GM20431 (cell line): ENCODE results near the gene BATF.

Experiments
- in situ Hi-C: fragments of 300-500 bp; cut with MseI, MboI; formaldehyde crosslinking; loops from one replicate; pipeline ENCODE4 v1.15.0; 2020; ENCODE audit warnings: low sequenced_read_pairs; ENCODE audit not compliant: unreplicated experiment

Gene BATF

DNA sequence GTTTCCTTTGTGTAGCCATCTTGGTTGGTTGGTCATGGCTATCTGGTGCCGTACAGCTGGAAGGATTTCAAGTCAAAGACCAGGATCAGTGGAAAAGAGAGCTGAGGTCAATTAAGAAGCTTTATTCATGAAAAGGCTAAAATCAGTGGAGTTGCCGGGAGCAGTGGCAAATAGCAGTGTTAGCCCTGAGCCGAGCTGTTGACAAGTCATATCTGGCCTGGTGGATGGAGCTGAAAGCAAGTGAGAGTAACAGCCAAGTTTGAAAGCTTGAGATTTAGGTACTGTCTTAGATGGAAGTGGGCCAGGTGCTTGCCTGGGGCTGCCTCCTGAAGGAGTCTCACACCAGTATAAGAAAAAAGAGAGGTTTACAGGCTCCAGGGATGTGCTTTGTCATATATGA is 9.0 kb downstream of the BATF start:
- in situ Hi-C loops, result no loop called here

DNA sequence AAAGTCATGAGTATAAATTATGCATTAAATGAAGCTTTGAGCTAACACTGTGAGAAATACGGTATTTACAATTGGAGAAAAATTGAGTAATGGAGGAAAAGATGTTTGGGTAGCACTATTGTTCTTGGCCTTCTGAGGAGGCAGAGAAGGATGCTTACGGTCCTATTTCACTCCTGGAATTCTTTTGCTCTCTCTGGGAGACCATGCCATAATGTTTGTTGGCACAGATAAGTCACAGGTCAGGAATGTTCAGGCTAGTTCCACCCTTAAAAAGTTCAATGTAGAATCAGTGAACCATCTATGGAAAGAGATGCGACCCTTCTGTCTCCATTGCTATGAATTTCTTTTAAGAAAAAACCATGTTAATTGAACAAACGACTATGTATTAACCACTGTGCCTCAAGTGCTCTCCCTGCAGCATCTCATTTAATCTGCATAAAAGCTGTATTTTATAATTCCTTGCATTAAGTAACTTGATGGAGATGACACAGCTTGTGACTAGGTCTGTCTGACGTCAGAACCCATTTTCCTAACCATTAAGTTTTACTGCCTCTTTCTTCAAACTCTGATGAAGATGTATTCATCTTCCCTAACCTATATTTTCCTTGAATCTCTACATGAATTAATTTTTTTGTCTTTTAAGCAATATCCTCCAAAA is 9.5 kb downstream of the BATF start:
- in situ Hi-C loops, result no loop called here

DNA sequence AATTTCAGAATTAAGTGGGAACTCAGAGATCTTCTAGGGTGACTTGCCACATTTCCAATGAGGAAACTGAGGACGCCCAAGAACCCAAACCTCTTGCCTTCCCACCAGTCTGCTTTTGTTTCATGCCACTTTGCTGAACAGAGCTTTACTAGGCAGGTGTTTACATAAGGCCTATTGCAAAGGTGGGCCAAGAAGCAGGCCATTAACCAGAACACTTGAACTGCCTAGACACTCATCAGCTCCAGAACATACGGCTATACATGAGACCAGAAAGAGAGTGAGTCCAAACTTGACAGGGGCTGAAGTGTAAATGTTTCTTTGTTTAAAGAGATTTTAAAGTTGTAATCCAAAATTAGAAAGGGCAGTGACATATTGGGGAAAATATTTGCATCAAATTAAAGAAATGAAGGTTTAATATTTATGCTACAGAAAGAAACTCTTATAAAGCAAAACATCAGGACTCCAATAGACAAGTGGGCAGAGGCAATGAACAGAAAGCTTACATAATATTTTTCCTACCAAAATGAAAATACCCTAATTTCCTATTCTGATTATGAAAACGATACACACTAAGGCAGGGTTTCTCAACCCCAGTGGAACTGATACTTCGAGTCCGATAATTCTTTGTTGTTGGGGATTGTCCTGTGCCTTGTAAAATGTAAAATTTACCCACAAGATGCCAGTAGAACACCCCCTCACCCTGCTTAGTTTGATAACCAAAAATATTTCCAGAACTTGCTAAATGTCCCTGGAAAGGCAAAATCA is 11.7 kb downstream of the BATF start:
- in situ Hi-C loops, result no loop called here

DNA sequence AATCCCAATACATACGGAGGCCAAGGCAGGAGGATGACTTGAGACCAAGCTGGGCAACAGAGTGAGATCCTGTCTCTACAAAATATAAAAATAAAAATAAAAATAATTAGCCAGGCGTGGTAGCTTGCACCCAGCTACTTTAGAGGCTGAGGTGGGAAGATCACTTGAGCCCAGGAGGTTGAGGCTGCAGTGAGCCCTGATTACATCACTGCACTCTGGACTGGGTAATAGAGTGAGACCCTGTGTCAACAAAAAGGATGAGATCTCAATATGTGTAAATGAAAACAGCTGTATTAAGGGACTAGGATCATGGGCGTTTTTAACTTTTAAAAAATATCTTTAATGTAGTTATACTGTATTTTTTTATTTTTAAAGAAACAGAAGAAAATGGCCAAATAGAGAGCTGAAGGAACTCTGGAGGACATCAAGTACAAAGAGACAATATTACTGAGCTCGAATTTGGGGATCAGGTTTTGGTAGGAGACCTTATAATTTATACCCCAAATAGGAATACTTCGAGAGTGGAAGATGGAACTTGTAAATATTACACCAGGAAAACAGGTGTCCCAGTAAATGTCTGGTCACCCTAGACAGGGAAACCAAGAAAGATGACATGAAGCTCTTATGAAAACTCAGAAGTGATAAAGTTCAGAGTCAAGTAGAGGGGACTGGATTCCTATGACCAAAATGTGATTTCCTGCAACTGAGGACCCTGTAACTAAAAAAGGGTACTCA is 13.1 kb downstream of the BATF start:
- in situ Hi-C loops, result no loop called here

DNA sequence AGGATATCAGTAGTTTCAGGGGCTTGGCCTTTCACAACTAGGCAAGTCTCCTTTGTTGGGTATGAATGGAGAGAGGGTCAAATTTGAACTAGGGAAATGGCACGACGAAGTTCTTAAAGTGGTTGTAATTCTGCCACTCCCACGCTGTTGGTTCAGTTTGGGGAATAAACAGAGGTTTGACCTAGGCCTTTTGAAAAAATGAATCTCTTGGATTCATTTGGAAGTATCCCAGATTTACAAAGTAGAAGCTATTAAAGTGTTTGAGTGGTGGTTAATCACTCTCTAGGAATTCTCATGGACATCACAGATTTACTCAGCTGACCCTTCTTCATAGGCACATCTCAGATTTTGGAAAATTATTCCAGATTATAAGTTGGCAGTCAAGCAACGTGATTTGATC is 14.8 kb downstream of the BATF start:
- in situ Hi-C loops, result no loop called here

DNA sequence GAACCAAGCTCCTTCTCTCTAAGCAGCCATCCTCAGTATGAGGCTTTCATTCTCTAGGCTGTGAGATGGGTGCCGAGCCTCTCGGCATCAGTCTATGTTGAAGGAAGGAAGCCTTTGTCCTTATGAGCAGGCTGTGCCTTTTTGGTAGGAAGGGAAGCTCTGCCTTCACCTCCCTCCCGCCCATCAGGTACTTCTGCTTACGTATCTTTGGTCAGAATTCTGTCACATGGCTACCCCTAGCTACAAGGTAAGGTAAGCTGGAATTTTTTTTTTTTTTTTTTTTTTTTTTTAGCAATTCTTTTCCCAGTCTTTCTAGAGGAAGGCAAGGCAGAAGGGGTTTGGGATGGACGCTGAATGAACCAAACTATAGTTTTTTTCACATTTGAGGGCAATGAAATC is 16.9 kb downstream of the BATF start:
- in situ Hi-C loops, result no loop called here

DNA sequence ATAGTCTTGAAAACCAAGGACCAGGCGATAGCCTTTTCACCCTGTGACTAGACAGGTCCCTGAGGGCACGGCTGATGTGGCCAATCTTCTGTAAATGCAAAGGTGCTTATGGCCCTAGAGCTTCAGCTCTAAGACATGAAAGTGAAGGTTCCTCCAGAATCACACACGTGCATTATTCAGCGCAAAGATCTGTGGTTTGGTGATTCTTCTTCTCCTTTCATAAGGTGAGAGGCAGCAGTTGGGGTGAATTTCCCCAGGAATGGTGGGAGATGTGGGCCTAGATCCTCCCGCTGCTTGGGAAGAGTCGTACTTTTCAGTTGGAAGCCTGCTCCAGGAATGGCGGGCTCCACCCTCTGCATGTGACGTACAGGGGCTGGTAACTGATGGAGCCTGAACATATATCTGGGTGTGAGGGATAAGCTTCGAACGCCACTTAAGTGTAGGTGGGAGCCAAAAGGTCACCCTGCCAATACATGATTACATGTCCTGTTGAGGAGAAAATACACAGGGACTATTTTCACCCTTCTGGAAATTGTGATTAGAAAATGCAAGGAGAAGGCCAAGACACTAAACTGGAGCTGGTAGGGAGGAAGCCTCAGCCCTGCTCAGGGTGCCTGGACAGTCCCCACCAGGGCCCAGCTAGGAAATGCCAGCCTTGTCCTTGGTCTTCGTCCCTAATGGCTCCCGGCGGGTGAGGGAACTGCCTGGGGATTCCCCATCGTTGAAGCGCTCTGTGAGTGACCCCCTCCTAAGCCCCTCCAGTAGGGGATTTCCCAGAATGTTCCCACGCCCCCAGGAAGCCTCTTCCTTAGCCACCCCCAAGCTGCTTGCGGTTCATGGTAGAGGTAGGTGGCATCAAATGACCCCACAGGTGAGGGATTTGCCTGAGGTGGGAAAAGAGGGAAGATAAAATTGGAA is 17.6 kb downstream of the BATF start:
- in situ Hi-C loops, result no loop called here

DNA sequence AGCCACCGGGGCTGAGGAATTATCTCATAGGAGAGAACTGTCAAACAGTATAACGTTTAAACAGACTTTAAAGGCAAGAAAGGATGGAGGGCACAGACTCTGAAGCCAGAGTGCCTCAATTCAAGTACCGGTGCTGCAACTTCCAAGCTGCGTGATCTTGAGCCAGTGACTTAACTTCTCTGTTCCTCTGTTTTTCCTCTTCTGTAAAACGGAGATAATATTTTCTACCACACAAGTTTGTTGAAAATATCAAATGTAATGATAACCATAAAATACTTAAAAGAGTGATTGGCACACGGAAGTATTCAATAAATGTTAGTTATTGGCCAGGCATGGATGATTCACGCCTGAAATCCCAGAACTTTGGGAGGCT is 18.2 kb downstream of the BATF start:
- in situ Hi-C loops, result no loop called here

DNA sequence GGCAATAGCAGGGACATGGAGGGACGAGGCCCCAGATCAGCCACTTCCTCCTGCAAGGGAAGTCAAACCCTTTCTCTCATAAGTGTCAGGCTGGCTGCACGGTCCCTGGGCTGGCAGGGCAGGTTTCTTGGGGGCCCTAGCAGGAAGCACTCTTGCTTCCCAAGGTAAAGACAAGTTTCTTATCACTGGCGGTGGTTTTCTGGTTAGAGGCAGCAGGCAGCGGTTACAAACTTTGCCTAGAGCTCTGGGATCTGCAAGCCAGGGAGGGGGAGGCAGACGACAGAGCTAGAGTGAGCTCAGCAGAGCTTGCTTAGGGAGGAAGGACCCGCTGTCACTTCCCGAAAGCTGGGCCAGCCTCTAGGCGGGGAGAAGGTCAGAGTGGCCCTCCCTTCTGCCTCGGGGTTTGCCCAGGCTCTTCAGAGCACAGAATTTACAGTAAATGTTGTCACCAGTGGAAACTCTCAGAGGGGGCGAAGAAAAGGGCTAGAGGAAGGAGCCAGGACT is 20.4 kb downstream of the BATF start:
- in situ Hi-C loops, result no loop called here

DNA sequence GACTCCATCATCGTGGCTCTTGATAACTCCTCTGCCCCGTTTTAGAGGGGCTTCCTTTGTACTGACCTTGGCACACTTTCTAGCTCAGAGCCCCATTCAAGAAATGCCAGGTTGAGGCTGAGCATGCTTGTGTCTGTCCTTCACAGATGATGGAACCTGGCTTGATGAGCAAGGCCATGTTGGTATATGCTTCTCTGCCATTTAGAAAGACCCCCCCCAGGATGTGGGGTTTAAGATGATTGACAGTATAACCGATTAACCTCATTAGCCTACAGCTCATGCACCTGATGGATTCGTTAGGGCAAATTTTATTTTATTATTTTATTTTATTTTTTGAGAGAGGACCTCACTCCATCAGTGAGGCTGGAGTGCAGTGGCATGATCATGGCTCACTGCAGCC is 21.0 kb downstream of the BATF start:
- in situ Hi-C loops, result no loop called here

DNA sequence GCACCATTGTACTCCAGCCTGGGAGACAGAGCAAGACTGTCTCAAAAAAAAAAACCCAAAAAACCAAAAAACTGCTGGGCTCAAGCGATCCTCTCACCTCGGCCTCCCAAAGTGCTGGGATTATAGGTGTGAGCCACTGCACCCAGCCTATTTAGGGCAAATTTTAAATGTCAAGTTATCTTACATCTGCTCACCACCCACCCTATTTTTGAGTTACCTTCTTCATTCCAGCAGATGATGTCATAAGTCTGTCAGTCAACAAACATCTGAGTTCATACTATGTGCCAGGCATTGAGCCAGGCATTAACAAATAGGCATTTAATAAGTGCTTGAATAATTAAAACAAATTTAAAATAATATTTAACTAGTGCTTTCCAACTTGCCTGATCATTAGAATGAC is 21.5 kb downstream of the BATF start:
- in situ Hi-C loops, result no loop called here

DNA sequence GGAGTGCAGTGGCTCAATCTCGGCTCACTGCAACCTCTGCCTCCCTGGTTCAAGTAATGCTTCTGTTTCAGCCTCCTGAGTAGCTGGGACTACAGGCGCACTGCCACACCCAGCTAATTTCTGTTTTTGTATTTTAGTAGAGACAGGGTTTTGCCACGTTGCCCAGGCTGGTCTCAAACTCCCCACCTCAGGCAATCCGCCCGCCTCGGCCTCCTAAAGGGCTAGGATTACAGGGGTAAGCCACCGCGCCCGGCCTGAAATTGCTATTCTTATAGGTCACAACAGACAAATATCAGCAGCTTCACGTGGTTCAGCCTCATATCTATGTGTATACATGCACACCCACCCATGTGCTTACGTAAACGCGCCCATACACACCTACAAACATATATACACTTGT is 23.6 kb downstream of the BATF start:
- in situ Hi-C loops, result no loop called here

DNA sequence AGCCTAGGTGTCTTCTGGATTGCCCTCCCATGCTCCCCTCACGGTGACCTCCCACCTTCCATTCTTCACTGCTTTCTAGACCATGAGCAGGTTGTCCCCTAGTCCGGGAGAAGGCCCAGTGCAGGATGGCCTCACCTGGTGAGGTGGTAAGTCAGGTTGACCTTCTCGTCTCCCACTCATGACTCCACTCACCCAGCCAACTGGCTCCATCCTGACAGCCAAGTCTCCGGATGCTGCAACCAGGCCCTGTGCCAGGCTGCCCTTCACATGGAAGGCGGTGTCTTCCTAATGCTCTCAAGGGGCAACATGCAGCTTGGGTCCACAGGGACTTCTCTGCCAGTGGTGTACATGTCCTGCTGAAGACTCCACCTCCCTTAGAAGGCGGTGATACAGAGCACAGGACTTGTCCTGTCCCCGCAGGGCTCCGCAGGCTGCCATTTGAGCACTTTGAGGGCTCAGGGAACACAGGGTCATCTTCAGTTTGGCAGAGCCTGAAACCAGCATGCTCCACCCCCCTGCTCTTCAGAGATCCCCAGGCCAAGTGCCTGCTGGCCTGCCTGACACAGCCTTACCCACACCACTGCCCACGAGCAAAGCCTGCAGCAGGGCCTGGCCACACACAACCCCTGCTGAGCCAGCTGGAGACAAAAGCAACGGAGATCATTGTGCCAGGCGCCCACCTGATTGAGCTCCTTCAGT is 25.4 kb downstream of the BATF start:
- in situ Hi-C loops, result no loop called here

DNA sequence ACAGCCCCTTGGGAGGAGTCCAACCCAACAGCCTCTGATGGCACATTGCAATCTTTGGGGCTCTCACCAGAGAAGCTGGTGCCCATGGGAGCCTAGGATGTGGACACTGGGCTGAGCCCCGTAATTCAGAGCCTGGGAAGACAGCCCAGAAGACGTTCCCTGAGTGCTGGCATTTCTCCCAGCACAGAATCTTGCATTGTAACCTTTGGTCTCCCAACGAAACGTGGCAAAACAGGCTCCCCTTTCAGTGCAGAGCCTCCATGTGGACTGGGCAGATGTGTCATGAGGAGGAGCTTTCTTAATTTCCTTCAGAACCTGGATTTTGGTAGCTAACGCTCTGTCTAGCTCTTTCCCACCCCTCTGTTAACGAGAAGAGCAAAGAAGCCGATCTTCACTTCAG is 26.3 kb downstream of the BATF start:
- in situ Hi-C loops, result no loop called here

DNA sequence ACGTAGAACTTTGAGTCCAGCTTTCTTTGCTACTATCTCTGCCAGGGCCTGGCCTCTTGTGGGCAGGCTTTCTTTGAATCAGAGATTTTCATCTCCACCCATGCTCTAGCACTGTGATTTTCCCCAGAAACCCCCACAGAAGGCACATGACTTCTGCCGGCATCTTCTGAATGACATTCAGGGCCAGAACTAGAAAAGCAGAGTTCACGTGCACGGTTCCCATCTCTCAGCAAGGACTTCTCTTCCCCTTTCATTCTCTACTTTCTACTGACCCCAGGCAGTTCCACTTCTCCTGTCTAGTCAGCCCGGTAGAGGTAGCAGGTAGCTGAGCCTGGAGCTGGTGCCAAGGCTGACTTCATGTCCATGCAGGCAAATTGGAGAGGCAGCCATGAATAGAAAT is 26.9 kb downstream of the BATF start:
- in situ Hi-C loops, result no loop called here

DNA sequence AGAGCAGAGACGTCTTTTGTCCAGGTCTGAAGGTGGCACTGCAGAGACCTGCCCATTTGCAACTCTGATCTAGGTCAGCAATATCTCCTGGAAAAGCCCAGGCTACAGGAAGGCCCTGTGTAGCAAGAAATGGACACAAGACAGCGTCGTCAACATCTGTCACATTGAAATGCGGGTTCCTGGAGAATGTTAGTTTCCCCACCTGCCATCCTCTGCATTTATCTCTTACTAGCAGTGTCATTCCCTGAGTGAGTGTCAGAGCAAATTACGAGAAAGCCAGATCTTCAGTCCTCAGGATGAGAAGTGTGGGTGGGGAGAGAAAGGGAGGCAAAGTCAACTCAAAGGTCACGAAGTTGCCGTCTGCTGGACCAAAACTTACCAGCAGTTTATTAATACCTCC is 28.8 kb downstream of the BATF start:
- in situ Hi-C loops, result loop anchor here (25.0 kb wide), 1 partner anchor 239 kb away; no protein-coding TSS in a partner anchor

DNA sequence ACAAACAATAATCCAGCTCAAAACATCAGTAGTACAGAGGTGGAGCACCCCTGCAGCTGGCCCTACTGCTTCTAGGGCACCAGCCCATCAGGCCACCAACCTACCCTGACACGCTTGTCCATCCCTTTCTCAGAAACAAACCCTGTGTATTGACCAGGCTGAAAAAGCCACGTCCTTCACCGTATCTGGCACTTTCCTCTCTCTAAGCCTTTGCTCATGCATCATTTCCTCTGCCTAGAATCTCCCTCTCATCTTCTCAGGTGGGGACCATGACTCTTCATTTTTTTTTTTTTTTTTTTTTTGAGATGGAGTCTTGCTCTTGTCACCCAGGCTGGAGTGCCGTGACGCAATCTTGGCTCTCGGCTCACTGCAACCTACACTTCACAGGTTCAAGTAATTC is 30.9 kb downstream of the BATF start:
- in situ Hi-C loops, result loop anchor here (25.0 kb wide), 1 partner anchor 241 kb away; no protein-coding TSS in a partner anchor

DNA sequence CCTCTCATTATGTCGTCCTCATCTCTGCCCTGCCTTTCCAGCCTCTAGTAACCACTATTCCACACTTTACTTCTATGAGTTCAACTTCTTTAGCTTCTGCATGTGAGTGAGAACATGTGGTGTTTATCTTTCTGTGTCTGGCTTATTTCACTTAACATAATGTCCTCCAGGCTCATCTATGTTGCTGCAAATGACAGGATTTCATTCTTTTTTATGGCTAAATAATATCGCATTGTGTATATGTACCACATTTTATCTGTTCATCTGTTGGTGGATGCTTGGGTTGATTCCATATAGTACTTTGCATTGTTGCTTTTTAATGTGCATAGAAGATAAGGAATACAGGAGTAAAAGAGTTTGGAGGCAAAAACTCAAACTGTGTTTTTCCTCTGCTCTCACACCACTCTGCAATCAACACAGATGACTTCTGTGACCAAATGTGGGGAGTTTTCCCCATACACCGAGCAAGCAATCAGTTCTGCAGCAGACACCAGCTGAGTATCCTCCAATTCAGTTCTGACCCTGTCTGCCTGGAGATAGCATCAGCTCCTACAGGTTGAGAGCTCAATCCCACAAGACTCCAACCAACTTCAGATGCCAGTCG is 31.6 kb downstream of the BATF start:
- in situ Hi-C loops, result loop anchor here (25.0 kb wide), 1 partner anchor 242 kb away; no protein-coding TSS in a partner anchor

DNA sequence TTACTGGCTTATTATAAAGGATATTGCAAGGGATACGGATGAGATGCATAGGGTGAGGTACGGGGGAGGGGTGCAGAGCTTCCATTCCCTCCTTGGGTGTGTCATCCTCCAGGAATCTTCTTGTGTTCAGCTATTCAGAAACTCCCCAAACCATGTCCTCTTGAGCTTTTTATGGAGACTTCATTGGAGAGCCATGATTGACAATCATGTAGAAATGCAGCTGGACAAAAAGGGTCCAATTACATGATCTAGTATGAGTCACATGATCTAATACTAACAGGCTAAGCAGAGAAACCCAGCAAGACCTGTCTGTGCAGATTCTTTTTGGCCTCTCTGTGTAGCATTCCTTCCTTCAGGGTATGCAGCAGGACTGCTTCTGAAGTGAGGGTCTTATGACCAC is 32.2 kb downstream of the BATF start:
- in situ Hi-C loops, result loop anchor here (25.0 kb wide), 1 partner anchor 242 kb away; no protein-coding TSS in a partner anchor
